PFSK-1 (cell line): ENCODE data around the gene PTPRJ.

Experiments
- FOXP2 ChIP-seq: optimal IDR thresholded peaks from 2 replicates; pipeline ENCODE3; 2011; ENCODE audit warnings: borderline replicate concordance, control low read depth, inconsistent platforms; ENCODE audit not compliant: insufficient read depth; ENCODE audit errors: extremely low read length, extremely low read depth
- POLR2AphosphoS5 ChIP-seq: IDR thresholded peaks from 2 replicates; pipeline ENCODE4 v1.6.1; 2012; ENCODE audit warnings: low read depth, mild to moderate bottlenecking, control low read depth, low read length, moderate library complexity
- REST ChIP-seq, 2 experiments: IDR thresholded peaks; 2 replicates each; pipeline versions ENCODE4 v1.6.1 to v1.8.0; 2011 to 2012; ENCODE audit warnings: low read depth in 2 of 2, low read length in 2 of 2, control low read depth in 1 of 2, inconsistent platforms in 1 of 2, mild to moderate bottlenecking in 1 of 2, moderate library complexity in 1 of 2; ENCODE audit not compliant: insufficient read depth in 1 of 2
- SIN3A ChIP-seq: IDR thresholded peaks from 2 replicates; pipeline ENCODE4 v1.6.1; 2012; ENCODE audit warnings: mild to moderate bottlenecking, low read length, moderate library complexity, borderline replicate concordance; ENCODE audit not compliant: insufficient read depth

- no peak for TF ChIP-seq SIN3A
- TF ChIP-seq POLR2AphosphoS5 = no peak
- no peak for TF ChIP-seq FOXP2
- no peak for TF ChIP-seq REST (IDR thresholded peaks at IDR 0.05; ENCODE audit: insufficient read depth in 1 of 2, low read depth in 2 of 2, low read length in 2 of 2)
Measured at GRCh38 chr11:48094643-48095339, 114.4 kb downstream of the PTPRJ start.
